VCaP (cell line): ENCODE results near the gene SPEM2.

Source experiments
- H3K27ac ChIP-seq: fragments of 450-650 bp; 2 replicates; pipeline ENCODE4 v1.5.1; 2017
- CTCF ChIP-seq: fragments of 450-650 bp; conservative IDR thresholded peaks from 2 replicates; pipeline ENCODE4 v1.5.1; 2017; ENCODE audit warnings: mild to moderate bottlenecking, moderate library complexity

SPEM2 gene

GRCh38 chr17:7475764-7476422 lies 50.5 kb downstream of the SPEM2 start:
- H3K27ac ChIP-seq = no peak overlapping the region
- TF ChIP-seq CTCF = no peak

- no peak overlapping the region for H3K27ac ChIP-seq
- TF ChIP-seq CTCF = no peak
Measured at GRCh38 chr17:7476494-7476893, 51.1 kb downstream of the SPEM2 start.

GRCh38 chr17:7476951-7477350 lies 51.5 kb downstream of the SPEM2 start:
- TF ChIP-seq CTCF = no peak
- no peak overlapping the region for H3K27ac ChIP-seq
